Mucosa of descending colon (tissue), 3 donors: ENCODE data around the gene GPM6B. TPM values are rescaled to one million over a fixed set of nuclear protein-coding genes. Genes with fewer than 3 reads are reported as not detected.
A peak's percentile ranks its signal among the peaks of the same experiment; 100 is the strongest.
"Not testable (repeated sequence)": the region's sequence is repeated elsewhere in the genome, so short reads cannot be mapped to it uniquely, and the experiment has no call there.

Source experiments
- ATAC-seq: fragments of 200-7000 bp; cut with Tn5 transposase; one replicate; pipeline ENCODE4 v1.9.1; 2020; ENCODE audit warnings: mild to moderate bottlenecking, moderate library complexity
- DNase-seq, 3 donors: peaks; one replicate each; pipeline ENCODE4 v3.0.0-alpha.2; 2020
- H3K36me3 ChIP-seq: fragments of 200-600 bp; one replicate; pipeline ENCODE4 v1.8.0; 2021; ENCODE audit warnings: low read depth, mild to moderate bottlenecking
- H3K4me1 ChIP-seq: fragments of 200-600 bp; one replicate; pipeline ENCODE4 v1.8.0; 2021; ENCODE audit warnings: low read depth, mild to moderate bottlenecking
- H3K4me3 ChIP-seq: fragments of 200-600 bp; one replicate; pipeline ENCODE4 v1.8.0; 2021; ENCODE audit warnings: mild to moderate bottlenecking
- H3K9me3 ChIP-seq: fragments of 200-600 bp; one replicate; pipeline ENCODE4 v1.8.0; 2021; ENCODE audit warnings: mild to moderate bottlenecking
- CTCF ChIP-seq: fragments of 200-600 bp; IDR thresholded peaks from one replicate; pipeline ENCODE4 v1.8.0; 2022; ENCODE audit warnings: antibody characterized with exemption, mild to moderate bottlenecking
- intact Hi-C, 2 donors: fragments of 100-400 bp; cut with DNase I in 1 of 2; cut with micrococcal nuclease in 1 of 2; formaldehyde crosslinking; loops; one replicate each; pipeline versions ENCODE4 v1.11.0 to v1.11.1; 2022; cut with DNase I, micrococcal nuclease
- total RNA-seq, 3 donors: library from RNA; stranded (reverse); fragmentation: NEBNext Ultra II Directional in 2 of 3; extraction: Animal tissue kit (Norgen Biotek cat#: 25700) in 2 of 3; gene quantifications; one replicate each; pipeline versions ENCODE4 v1.2.1 to v1.2.4, GENCODE V29; 2021 to 2023
- donor health status: DM: no; HTN: no; CAD: no; lungs with moderate emphysema.
- donor health status: DM: no; HTN: no; CAD: no.
- donor health status: DM: no; HTN: yes; CAD: no.

The GPM6B gene
- total RNA-seq, 3 donors from 2014 or later, result 1.3 to 34.1 (median 4.4) TPM

GRCh38 chrX:13734278-13735172 lies 82.4 kb downstream of the GPM6B start, which contains the start of the genes OFD1 and TRAPPC2:
OFD1 (plus strand) TSS chrX:13734748; CDS start chrX:13735072, 324 bp downstream.
TRAPPC2 (minus strand) TSS chrX:13734620; CDS start chrX:13719963, 14,657 bp downstream.
- TF ChIP-seq CTCF, result no peak
- peak; percentile 93 to 97 (median 94) for DNase-seq
- Histone ChIP-seq H3K9me3 (no peaks in the 10 kb centered on the region), H3K4me3 (peak within 1 kb of the TSS; percentile 59), H3K4me1 (no peaks in the 10 kb centered on the region), H3K36me3 (no peaks in the 10 kb centered on the region)
- peak; percentile 99 for ATAC-seq
- intact Hi-C loops, result no loop called here

GRCh38 chrX:13733506-13733905 lies 83.4 kb downstream of the GPM6B start:
- no peak for TF ChIP-seq CTCF
- ATAC-seq (no peak), DNase-seq (no peak)
- Histone ChIP-seq H3K4me1 (no peaks in the 10 kb centered on the region), H3K4me3 (no peak overlapping the region), H3K36me3 (no peaks in the 10 kb centered on the region), H3K9me3 (no peaks in the 10 kb centered on the region)
- intact Hi-C loops, result no loop called here

- intact Hi-C loops, result no loop called here
These were observed 84.4 kb downstream of the GPM6B start for GRCh38 chrX:13732246-13733067.

GRCh38 chrX:13730523-13730922 lies 86.4 kb downstream of the GPM6B start:
- intact Hi-C loops, H3K4me1 ChIP-seq, H3K36me3 ChIP-seq, ATAC-seq, DNase-seq, H3K9me3 ChIP-seq, H3K4me3 ChIP-seq: not testable (repeated sequence)

More at GRCh38 chrX:13732246-13733067, 84.4 kb downstream of the GPM6B start:
- Histone ChIP-seq H3K36me3 (no peaks in the 10 kb centered on the region), H3K9me3 (no peaks in the 10 kb centered on the region), H3K4me3 (no peak overlapping the region), H3K4me1 (no peaks in the 10 kb centered on the region)
- TF ChIP-seq CTCF, result no peak
- DNase-seq (no peak), ATAC-seq (no peak)

GRCh38 chrX:13726583-13726982 lies 90.3 kb downstream of the GPM6B start:
- H3K4me1 ChIP-seq, H3K36me3 ChIP-seq, H3K4me3 ChIP-seq, intact Hi-C loops, ATAC-seq, H3K9me3 ChIP-seq, DNase-seq: not testable (repeated sequence)

- intact Hi-C loops, ATAC-seq, H3K36me3 ChIP-seq, H3K9me3 ChIP-seq, H3K4me3 ChIP-seq, H3K4me1 ChIP-seq: not testable (repeated sequence)
- peak in 2 of 3 donors; percentile 40 to 67 for DNase-seq
These were observed 92.0 kb downstream of the GPM6B start for GRCh38 chrX:13724878-13725277.
